KG1 (cell line): ENCODE results near the gene LCE6A.

Experiments used
- DNase-seq: peaks from one replicate; lab custom pipeline; 2025; lab: John Stamatoyannopoulos, UW

Gene LCE6A

DNA sequence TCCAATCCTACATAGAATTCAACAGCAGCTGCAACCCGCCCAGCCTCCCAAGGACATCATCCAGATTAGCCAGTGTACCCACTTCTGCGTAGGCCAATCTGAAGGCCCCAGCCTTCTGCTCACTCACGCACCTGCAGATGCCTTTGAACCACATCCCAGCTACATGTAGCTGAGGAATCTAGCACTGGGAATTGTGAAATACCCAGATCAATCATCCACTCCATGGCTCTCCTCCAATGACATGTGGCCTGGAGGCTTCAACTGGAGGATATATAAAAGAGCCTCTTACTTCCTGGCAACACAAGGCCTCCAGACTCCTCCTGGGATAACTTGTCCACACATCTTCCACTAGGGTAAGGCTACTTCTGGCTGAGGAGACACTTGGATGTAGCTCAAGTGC is at the start of gene LCE6A:
Gene LCE6A (plus strand): TSS at position 301 of the 400 bp plus-strand sequence. CDS start 665 bp downstream, outside the sequence.
- no peak for DNase-seq

DNA sequence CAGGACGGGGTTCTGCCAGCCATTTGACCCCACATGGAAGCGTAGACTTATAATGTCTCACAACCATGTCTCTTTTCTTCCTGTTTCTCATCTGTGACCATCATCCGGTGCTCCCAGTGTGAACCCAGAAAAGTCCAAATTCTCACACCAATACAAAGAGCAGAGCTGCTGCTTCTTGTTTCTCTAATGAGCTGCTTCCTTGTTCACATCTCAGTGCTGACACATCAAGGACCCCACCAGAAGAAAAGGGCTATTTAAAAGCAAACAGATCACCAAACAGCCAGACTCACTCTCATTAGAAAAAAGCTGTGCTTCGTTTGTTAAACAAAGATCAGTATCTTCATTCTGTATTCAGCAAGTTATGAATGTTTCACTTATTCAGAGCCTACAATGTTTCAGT is 47.0 kb upstream of the LCE6A start:
- no peak for DNase-seq

- DNase-seq = no peak
Measured at GRCh38 chr1:152796421-152796820, 46.2 kb upstream of the LCE6A start, which contains the start of gene LCE1D. Gene LCE1D, plus strand, starts transcription at chr1:152796721. Its CDS starts 1,074 bp downstream, at chr1:152797795.

DNA sequence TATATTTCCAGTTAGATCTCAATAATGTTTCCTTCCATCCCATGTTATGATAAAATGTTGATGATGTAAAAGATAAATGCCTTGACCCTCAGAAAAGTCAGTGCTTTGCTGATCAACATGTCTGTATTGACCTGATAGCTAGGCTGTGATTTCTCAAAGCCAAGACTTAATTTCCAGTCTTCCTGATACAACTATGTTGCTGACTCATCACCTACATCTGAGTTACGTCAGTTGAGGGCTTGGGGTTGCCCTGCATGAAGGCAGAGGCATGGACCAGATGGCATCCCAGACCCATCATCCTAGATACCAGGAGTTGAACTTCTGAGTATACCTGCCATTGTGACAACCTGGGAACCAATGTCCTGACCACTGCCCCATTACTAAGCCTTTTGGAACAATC is 41.3 kb upstream of the LCE6A start:
- DNase-seq = no peak

GRCh38 chr1:152806576-152806975 is 36.1 kb upstream of the LCE6A start, which contains the start of gene LCE1C:
Gene LCE1C, minus strand, starts transcription at chr1:152806651. Its CDS starts 1,173 bp downstream, at chr1:152805478.
- no peak for DNase-seq

DNA sequence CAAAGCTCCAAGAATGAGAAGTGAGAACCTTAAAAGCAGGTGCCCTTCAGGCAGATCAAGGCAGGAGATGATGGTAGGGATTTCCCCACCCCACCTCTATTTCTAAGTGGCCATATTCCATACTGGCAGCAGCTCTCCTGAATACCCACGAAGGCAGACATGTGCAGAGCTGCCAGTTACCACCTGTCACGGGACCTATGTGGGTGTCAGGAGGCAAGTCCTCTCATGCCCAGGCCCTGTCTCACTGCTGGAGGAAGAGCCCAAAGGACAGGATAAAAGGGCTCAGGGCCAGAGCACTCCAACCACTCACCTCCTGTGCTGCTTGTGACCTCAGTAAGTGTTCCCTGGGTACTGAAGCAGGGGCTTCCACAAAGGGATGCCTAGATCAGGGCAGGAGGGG is 31.6 kb upstream of the LCE6A start:
- DNase-seq = no peak

DNA sequence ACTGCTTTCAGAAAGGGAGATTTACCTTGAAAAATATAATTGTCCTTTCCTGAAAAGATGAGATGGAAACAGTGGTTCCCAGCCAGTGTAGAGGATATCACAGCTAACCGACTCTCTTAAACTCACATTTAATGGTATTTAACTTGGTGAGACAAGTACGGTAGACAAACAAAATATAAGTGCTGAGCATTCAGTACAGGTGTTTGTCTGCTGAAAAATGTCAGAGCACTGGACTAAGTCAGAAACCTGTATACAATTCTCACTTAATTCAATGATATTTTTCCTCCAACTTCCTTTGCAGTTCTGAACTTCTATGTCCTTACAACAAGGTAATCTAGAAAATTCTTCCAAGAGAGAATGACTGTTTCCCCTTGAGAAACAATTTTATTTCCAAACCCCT is 31.0 kb upstream of the LCE6A start, which contains the start of gene LCE1B:
Gene LCE1B (plus strand): TSS at position 301 of the 400 bp plus-strand sequence. CDS start 476 bp downstream, outside the sequence.
- no peak for DNase-seq

GRCh38 chr1:152817309-152817708 is 25.3 kb upstream of the LCE6A start:
- no peak for DNase-seq

DNA sequence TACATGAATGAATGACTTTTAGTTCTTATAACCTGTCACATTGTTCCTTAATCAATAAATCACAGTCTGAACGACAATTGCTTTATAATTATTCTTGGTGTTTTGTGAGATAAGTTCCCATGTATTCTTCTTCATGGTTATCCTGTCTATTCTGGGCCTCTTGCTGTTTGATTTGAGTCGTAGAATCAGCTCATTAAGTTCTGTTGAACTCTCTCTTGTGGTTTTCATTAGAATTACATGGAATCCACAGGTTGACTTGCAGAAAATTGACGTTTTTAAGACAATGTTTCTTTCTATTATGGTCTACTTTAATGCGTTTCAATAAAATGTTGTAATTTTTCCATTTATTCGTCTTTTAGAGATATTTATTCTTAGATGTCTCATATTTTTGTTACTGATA is 19.4 kb upstream of the LCE6A start:
- DNase-seq = no peak

DNA sequence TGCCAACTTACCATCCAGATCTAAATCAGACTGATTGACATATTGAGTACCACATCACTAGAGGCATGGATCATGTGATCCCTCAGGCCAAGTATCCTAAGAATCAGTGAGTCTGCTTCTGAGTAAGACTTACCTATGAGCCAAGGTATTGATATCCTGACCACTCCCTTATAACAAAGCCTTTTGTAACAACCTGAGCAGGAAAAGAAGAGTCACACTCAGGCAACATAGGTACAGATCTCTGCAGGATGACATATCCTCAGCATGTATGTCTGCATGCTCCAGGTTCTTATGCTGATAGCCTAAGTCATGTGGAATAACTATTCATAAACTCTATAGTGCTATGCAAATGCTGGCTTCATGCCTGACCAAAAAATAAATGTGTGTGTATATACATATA is 17.7 kb upstream of the LCE6A start:
- DNase-seq = no peak

GRCh38 chr1:152827173-152827572 is 15.5 kb upstream of the LCE6A start, which contains the start of gene LCE1A:
Gene LCE1A, plus strand, starts transcription at chr1:152827473. Its CDS starts 0 bp downstream, at chr1:152827473.
- no peak for DNase-seq

DNA sequence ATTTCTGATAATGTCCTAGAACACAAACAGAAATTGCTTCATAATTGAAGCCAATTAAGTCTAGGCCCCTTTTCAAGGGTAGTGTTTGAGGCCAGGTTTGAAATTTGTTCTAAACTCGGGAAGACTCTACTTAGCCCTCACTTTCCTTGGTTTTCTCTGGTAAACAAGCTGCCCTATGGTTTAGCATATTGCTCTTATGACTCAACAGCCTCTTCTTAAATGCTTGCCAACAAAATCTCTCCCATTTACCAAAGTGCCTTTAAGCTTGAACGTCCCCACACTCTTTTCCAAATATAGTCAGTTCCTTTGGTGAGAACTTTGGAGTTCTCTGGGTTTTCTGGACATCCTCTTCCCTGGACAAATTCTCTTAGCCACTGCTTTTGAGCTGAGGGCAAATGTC is 5.8 kb upstream of the LCE6A start:
- DNase-seq = no peak

DNA sequence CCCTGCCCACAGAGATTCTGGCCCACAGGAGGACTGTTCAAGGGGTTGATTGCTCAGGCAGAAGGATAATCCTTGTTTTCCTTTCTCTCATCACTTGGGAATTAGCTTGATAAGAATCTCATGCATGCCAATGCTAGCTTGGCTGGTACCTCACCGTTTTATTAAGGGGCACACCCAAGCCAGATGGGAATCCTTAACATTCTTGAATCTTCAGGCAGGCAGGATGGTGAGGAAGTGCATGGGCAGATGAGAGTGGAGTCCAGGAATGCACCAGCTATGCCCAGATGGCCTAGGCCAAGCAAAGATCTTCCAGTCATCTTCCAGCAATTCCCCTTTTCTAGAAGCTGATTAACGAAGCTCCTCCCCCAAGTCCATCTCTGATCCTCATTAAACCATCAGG is 13.0 kb downstream of the LCE6A start:
- DNase-seq = no peak

GRCh38 chr1:152858062-152858461 is 15.4 kb downstream of the LCE6A start:
- DNase-seq = no peak

DNA sequence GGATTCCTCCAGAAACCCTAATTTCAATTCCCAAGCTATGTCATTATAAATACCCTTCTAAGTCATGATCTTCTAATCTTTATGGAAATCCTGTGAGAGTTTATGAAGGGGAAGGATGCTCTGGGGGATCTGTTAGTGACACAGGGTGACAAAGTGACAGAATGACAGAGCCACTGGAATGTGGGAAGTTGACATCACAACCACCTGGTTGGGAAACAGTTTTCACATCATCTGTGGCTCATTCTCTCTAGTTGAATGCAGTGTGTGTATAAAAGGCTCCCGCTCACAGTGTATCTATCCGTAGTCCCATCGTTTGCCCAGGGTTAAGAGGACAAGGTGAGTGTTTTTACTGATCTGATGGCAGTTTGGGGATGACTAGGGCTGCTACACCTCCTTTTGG is 17.0 kb downstream of the LCE6A start, which contains the start of gene LCE7A:
Gene LCE7A (plus strand): TSS at position 301 of the 400 bp plus-strand sequence. CDS start 702 bp downstream, outside the sequence.
- DNase-seq = no peak

- DNase-seq = no peak
Measured at GRCh38 chr1:152860129-152860528, 17.5 kb downstream of the LCE6A start.

- no peak for DNase-seq
Measured at GRCh38 chr1:152861374-152861773, 18.7 kb downstream of the LCE6A start.

GRCh38 chr1:152864443-152864842 is 21.8 kb downstream of the LCE6A start:
- DNase-seq = no peak

DNA sequence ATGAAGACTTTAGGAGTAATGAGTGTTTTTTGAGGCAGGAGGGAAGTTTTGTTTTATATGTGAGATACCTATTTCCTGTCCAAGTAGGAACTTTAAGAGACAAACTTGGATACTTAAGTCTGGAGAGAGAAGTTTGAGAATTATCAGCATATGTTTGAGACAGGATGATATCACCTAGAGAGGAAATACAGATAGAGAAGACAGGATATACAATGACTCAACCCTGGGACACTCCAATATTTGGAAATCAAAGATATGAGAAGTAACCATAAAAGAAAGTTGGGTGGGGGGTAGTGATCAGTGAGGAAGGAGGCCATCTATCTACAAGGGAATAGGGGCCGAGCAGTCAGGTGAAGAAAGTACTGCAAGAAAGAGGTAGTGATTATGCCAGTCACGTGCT is 23.7 kb downstream of the LCE6A start:
- no peak for DNase-seq

- no peak for DNase-seq
Measured at GRCh38 chr1:152869808-152870419, 27.3 kb downstream of the LCE6A start.

DNA sequence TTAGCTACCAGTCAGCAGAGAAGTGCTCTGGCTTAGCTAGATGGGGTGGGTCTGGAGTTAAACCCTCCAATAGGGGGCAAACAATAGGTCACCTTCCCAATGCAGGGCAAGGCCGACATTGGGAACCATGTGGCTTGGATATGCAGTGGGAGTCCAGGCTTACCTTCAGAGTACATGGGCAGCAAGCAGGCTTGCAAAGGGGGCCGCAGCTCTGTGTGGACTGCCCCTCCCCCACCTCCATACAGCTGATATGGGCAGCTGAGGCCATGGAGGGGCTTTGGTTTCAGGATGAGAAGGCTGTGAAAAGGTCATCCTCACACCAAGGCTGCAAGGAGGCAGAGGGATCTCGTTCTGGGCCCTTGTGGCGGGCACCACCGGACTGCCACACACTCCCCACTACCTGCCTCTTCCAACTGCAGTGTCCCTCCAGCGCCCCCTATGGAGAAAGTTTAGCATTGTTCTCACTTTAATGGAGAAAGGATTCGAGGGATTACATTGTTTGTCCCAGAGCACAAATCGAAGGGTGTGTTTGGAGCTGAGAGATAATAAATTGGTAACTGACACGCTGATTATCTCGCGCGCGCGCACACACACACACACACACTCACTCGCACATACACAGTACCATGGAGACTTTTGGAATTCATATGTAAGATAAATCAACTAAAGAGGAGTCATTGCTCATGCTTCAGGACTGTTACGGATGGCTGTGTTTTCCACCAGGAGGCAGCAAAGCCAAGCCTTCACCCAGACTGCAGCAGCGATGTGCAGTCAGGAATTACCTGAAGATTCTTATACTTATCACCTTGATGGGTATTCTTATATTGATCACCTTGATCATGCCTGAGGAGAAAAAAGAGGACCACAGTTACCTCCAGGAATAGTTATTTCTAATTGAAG is 28.4 kb downstream of the LCE6A start:
- no peak for DNase-seq

GRCh38 chr1:152871731-152872126 is 29.1 kb downstream of the LCE6A start:
- no peak for DNase-seq

- no peak for DNase-seq
Measured at GRCh38 chr1:152873495-152873894, 30.8 kb downstream of the LCE6A start.
